GM23338 (cell line): ENCODE results near the gene NLRP10. TPM values are rescaled to one million over a fixed set of nuclear protein-coding genes. Genes with fewer than 3 reads are reported as not detected.

ENCODE experiments used
- ATAC-seq: fragments of 200-7000 bp; cut with Tn5 transposase; 3 replicates; pipeline ENCODE4 v1.9.1; 2020
- DNase-seq: peaks from one replicate; pipeline ENCODE4 v3.0.0-alpha.2; 2015; ENCODE audit warnings: low spot score
- H2AFZ ChIP-seq: fragments of 200-600 bp; sonication (generic); 2 replicates; pipeline ENCODE4 v1.8.0; 2016; ENCODE audit warnings: antibody characterized with exemption, mild to moderate bottlenecking, moderate library complexity
- H3F3A ChIP-seq: fragments of 200-600 bp; sonication (generic); replicated peaks from 2 replicates; pipeline ENCODE4 v1.8.0; 2017; ENCODE audit warnings: antibody characterized with exemption, mixed run types, low read depth
- H3K27ac ChIP-seq: fragments of 200-600 bp; sonication (generic); 2 replicates; pipeline ENCODE4 v1.6.1; 2016; ENCODE audit warnings: low read depth
- H3K27me3 ChIP-seq: fragments of 200-600 bp; sonication (generic); 2 replicates; pipeline ENCODE4 v1.8.0; 2016; ENCODE audit warnings: mild to moderate bottlenecking, mixed run types, moderate library complexity; ENCODE audit not compliant: insufficient read depth
- H3K36me3 ChIP-seq: fragments of 200-600 bp; sonication (generic); 2 replicates; pipeline ENCODE4 v1.8.0; 2016; ENCODE audit warnings: mild to moderate bottlenecking; ENCODE audit not compliant: insufficient read depth
- H3K4me1 ChIP-seq: fragments of 200-600 bp; sonication (generic); 2 replicates; pipeline ENCODE4 v1.8.0; 2016; ENCODE audit warnings: mild to moderate bottlenecking, moderate library complexity; ENCODE audit not compliant: insufficient read depth
- H3K4me2 ChIP-seq: fragments of 200-600 bp; sonication (generic); 2 replicates; pipeline ENCODE4 v1.7.1; 2017; ENCODE audit warnings: mixed run types
- H3K4me3 ChIP-seq: fragments of 200-600 bp; sonication (generic); 2 replicates; pipeline ENCODE4 v1.6.1; 2016; ENCODE audit warnings: mixed run types
- H3K79me2 ChIP-seq: fragments of 200-600 bp; sonication (generic); replicated peaks from 2 replicates; pipeline ENCODE4 v1.8.0; 2017; ENCODE audit warnings: mild to moderate bottlenecking; ENCODE audit not compliant: insufficient read depth
- H3K9me2 ChIP-seq: fragments of 200-600 bp; sonication (generic); 2 replicates; pipeline ENCODE4 v1.8.0; 2017; ENCODE audit not compliant: insufficient read depth
- H4K20me1 ChIP-seq: fragments of 200-600 bp; sonication (generic); replicated peaks from 2 replicates; pipeline ENCODE4 v1.8.0; 2017; ENCODE audit warnings: mild to moderate bottlenecking; ENCODE audit not compliant: insufficient read depth
- H3K27ac Mint-ChIP-seq: 2 replicates; pipeline ENCODE4 v1.8.0; 2020; ENCODE audit warnings: inconsistent platforms, mild to moderate bottlenecking, moderate library complexity, mixed read lengths
- H3K27me3 Mint-ChIP-seq: 3 replicates; pipeline ENCODE4 v1.8.0; 2022; ENCODE audit warnings: low read depth, mild to moderate bottlenecking, moderate library complexity, mixed read lengths, inconsistent platforms; ENCODE audit not compliant: insufficient read depth, poor library complexity
- H3K36me3 Mint-ChIP-seq: 3 replicates; pipeline ENCODE4 v1.8.0; 2021; ENCODE audit warnings: low read depth, mild to moderate bottlenecking, inconsistent platforms, moderate library complexity, mixed read lengths
- H3K4me1 Mint-ChIP-seq: 3 replicates; pipeline ENCODE4 v1.8.0; 2020; ENCODE audit warnings: mild to moderate bottlenecking, inconsistent platforms, mixed read lengths
- H3K4me3 Mint-ChIP-seq: 3 replicates; pipeline ENCODE4 v1.8.0; 2021; ENCODE audit warnings: moderate library complexity, mild to moderate bottlenecking, inconsistent platforms, mixed read lengths
- H3K9me3 Mint-ChIP-seq: 3 replicates; pipeline ENCODE4 v1.8.0; 2020; ENCODE audit warnings: moderate library complexity, mild to moderate bottlenecking, inconsistent platforms, mixed read lengths
- CREB1 ChIP-seq: fragments of 250-450 bp; sonication (Bioruptor Pico); IDR thresholded peaks from 2 replicates; pipeline ENCODE4 v1.5.0; 2020; ENCODE audit warnings: low read depth, mild to moderate bottlenecking, moderate library complexity
- EZH2 ChIP-seq: fragments of 200-600 bp; sonication (generic); IDR thresholded peaks from one replicate; pipeline ENCODE4 v1.8.0; 2017; ENCODE audit warnings: antibody characterized with exemption, mild to moderate bottlenecking, low read depth; ENCODE audit not compliant: unreplicated experiment
- NANOG ChIP-seq: IDR thresholded peaks from 2 replicates; pipeline ENCODE4 v1.6.1; 2016; ENCODE audit warnings: antibody characterized with exemption, borderline replicate concordance
- STAT1 ChIP-seq: IDR thresholded peaks from one replicate; pipeline ENCODE4 v1.6.1; 2016; ENCODE audit warnings: antibody characterized with exemption; ENCODE audit not compliant: unreplicated experiment
- ZNF114 ChIP-seq: fragments of 250-450 bp; sonication (Bioruptor Pico); IDR thresholded peaks from 2 replicates; pipeline ENCODE4 v1.5.0; 2020; ENCODE audit warnings: mild to moderate bottlenecking, moderate library complexity
- ZNF331 ChIP-seq: fragments of 250-450 bp; sonication (Bioruptor Pico); IDR thresholded peaks from 2 replicates; pipeline ENCODE4 v1.5.0; 2020; ENCODE audit warnings: low read depth, mild to moderate bottlenecking, moderate library complexity
- polyA plus RNA-seq: library from polyadenylated mRNA; unstranded; fragments of >200 nt; fragmentation: Nextera tagmentation; extraction: Ambion mirVana; gene quantifications from 2 replicates; pipeline ENCODE4 v1.2.1, GENCODE V29; 2016
- small RNA-seq: library from RNA; depleted of rRNA; stranded (forward); fragments of <200 nt; gene quantifications from one replicate; pipeline ENCODE3, GENCODE V24; 2014; ENCODE audit warnings: low replicate concordance
- total RNA-seq: library from RNA; depleted of rRNA; stranded (reverse); fragments of >200 nt; shearing (Covaris generic); gene quantifications from 2 replicates; pipeline ENCODE4 v1.2.3, GENCODE V29; 2014; rRNA removed
- TF ChIP-seq, protein P1 (sequence below), 2 experiments: fragments of 200-600 bp in 1 of 2; sonication (generic) in 1 of 2; conservative IDR thresholded peaks; 2 replicates each; pipeline versions ENCODE4 v1.5.1 to v1.6.1; 2016 to 2017; ENCODE audit warnings: antibody characterized with exemption in 2 of 2, low read depth in 2 of 2, mild to moderate bottlenecking in 2 of 2, moderate library complexity in 1 of 2
- TF ChIP-seq, protein P2 (sequence below): IDR thresholded peaks from 2 replicates; pipeline ENCODE4 v1.6.1; 2016; ENCODE audit warnings: antibody characterized with exemption

NLRP10 gene
- total and polyA plus RNA-seq, 2 experiments from 2014 or later = 1.1 to 4.3 TPM

DNA sequence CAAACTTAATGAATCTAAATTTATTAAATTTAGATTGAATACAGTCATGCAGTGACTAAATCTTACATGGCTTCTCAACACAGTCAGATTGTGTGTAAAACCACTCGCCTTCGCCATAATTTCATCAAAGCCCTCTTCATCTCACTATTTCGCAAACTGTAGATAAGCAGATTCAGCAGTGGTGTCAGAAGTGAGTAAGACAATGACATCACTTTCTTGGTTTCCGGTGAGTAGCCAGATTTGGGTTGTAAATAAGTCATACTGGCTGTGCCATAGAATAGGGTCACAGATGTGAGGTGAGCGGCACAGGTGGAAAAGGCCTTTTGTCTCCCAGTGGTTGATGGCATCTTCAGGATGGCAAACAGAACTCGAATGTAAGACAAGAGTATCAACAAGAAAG is 37.6 kb downstream of the NLRP10 start (continued):
- TF ChIP-seq, protein P1, sequence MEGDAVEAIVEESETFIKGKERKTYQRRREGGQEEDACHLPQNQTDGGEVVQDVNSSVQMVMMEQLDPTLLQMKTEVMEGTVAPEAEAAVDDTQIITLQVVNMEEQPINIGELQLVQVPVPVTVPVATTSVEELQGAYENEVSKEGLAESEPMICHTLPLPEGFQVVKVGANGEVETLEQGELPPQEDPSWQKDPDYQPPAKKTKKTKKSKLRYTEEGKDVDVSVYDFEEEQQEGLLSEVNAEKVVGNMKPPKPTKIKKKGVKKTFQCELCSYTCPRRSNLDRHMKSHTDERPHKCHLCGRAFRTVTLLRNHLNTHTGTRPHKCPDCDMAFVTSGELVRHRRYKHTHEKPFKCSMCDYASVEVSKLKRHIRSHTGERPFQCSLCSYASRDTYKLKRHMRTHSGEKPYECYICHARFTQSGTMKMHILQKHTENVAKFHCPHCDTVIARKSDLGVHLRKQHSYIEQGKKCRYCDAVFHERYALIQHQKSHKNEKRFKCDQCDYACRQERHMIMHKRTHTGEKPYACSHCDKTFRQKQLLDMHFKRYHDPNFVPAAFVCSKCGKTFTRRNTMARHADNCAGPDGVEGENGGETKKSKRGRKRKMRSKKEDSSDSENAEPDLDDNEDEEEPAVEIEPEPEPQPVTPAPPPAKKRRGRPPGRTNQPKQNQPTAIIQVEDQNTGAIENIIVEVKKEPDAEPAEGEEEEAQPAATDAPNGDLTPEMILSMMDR (conservative IDR thresholded peaks at IDR 0.05; ENCODE audit: low read depth in 2 of 2) = no peak
- TF ChIP-seq ZNF114 (CRISPR knock-in tag) (no peak), CREB1 (no peak)
- TF ChIP-seq, protein P2, sequence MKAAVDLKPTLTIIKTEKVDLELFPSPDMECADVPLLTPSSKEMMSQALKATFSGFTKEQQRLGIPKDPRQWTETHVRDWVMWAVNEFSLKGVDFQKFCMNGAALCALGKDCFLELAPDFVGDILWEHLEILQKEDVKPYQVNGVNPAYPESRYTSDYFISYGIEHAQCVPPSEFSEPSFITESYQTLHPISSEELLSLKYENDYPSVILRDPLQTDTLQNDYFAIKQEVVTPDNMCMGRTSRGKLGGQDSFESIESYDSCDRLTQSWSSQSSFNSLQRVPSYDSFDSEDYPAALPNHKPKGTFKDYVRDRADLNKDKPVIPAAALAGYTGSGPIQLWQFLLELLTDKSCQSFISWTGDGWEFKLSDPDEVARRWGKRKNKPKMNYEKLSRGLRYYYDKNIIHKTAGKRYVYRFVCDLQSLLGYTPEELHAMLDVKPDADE = no peak

DNA sequence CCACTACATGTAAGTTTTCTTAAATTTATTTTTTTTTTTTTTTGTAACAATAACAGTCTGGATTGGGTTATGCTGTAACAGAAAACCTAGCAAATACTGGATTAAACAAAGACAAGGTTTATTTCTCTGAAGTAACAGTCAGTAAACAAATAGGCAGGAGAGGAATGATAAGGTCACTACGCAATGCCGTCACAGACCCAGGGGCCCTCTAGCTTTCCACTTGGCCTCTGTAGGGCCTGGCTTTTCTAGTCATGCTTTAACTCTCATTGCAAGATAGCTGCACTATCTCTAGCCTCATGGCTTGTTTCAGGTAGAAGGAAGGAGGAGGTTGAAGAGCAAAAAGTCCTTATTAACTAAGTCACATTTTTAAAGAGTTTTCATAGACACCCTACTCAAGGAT is 40.7 kb downstream of the NLRP10 start:
- Histone ChIP-seq H3K9me2 (0 out of 2 replicates have a peak, but pooled peaks cover 4% of the 10 kb centered on the region), H3K27me3 (no peaks in the 10 kb centered on the region), H3F3A (no peaks in the 10 kb centered on the region), H3K4me1 (no peaks in the 10 kb centered on the region), H3K79me2 (no peaks in the 10 kb centered on the region), H4K20me1 (no peaks in the 10 kb centered on the region), H3K4me2 (no peak overlapping the region), H3K27ac (no peak overlapping the region), H2AFZ (no peak overlapping the region), H3K4me3 (no peak overlapping the region), H3K36me3 (peaks cover 13% of the 10 kb centered on the region)
- Mint-ChIP-seq H3K27ac (no peak overlapping the region), H3K4me3 (no peak overlapping the region), H3K27me3 (no peaks in the 10 kb centered on the region), H3K36me3 (peaks cover 6% of the 10 kb centered on the region; the same call in 2 of the 3 replicates), H3K4me1 (no peaks in the 10 kb centered on the region), H3K9me3 (peaks cover 9% of the 10 kb centered on the region)
- TF ChIP-seq NANOG (no peak), EZH2 (no peak), ZNF331 (CRISPR knock-in tag) (no peak), CREB1 (no peak), ZNF114 (CRISPR knock-in tag) (no peak)
- no peak for DNase-seq
- ATAC-seq = no peak

DNA sequence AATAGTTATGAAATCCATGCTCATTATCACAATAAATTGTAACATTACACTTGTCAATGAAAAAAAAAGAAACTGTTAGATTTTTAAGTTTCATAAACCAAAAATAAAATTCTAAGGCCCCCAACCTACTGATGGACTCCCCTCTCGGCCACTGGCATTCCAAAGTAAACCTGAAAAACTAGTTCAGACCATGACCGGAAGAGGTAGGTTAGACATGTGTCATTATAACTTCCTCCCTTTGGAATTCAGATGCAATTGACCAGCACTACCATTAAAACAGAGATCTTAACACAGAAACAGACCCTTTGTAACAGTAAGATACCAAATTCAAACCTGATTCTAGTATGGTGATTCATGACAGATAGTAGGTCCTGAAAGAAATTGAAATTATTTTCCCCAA is 47.1 kb downstream of the NLRP10 start:
- H4K20me1 ChIP-seq = no peaks in the 10 kb centered on the region
- H3K4me3 ChIP-seq = no peak overlapping the region
- no peak overlapping the region for H2AFZ ChIP-seq
- no peak overlapping the region for H3K27ac ChIP-seq
- Mint-ChIP-seq H3K9me3 (peaks cover 32% of the 10 kb centered on the region), H3K4me1 (no peaks in the 10 kb centered on the region; the same call in 2 of the 3 replicates), H3K4me3 (no peak overlapping the region), H3K36me3 (peaks cover 30% of the 10 kb centered on the region), H3K27me3 (peaks cover 14% of the 10 kb centered on the region), H3K27ac (no peak overlapping the region)
- H3K4me2 ChIP-seq = no peak overlapping the region
- no peaks in the 10 kb centered on the region for H3K9me2 ChIP-seq
- no peaks in the 10 kb centered on the region for H3K79me2 ChIP-seq
- no peak for DNase-seq
- no peaks in the 10 kb centered on the region for H3K27me3 ChIP-seq
- TF ChIP-seq, protein P2 = no peak
- TF ChIP-seq STAT1 (no peak), EZH2 (no peak)
- no peak for ATAC-seq
- H3F3A ChIP-seq = no peaks in the 10 kb centered on the region
- no peaks in the 10 kb centered on the region for H3K4me1 ChIP-seq
- H3K36me3 ChIP-seq = peaks cover 4% of the 10 kb centered on the region

Small RNAs within 50 kb of the gene (small RNA-seq; reads per million reads assigned to genes)
- gene COX6CP5 = not detected

Other genes with a start within 250 kb of the NLRP10 start
- gene OR5P2, start 168.5 kb downstream of the NLRP10 start, total RNA-seq = 1.3 and 1.5 TPM in 2 replicates
- gene OR5P2, start 168.5 kb downstream of the NLRP10 start, polyA plus RNA-seq = not detected in 2 replicates
- 0.58 and 3.5 TPM in 2 replicates for gene OR5P3, start 134.6 kb downstream of the NLRP10 start, total RNA-seq
- not detected in 2 replicates for gene OR5P3, start 134.6 kb downstream of the NLRP10 start, polyA plus RNA-seq
- gene OR10A6, start 34.2 kb downstream of the NLRP10 start, total RNA-seq = not detected in 2 replicates
- gene OR10A6, start 34.2 kb downstream of the NLRP10 start, polyA plus RNA-seq = 0.09 and 0.23 TPM in 2 replicates
- 0.14 TPM in 1 of 2 replicates, not detected in the other for gene OR10A3, start 23.7 kb downstream of the NLRP10 start, total RNA-seq
- gene OR10A3, start 23.7 kb downstream of the NLRP10 start, polyA plus RNA-seq = 0.28 and 0.52 TPM in 2 replicates
- gene EIF3F, start 21.9 kb upstream of the NLRP10 start, total RNA-seq = 351 and 555 TPM in 2 replicates
- 235 and 237 TPM in 2 replicates for gene EIF3F, start 21.9 kb upstream of the NLRP10 start, polyA plus RNA-seq
- 23.7 and 30.4 TPM in 2 replicates for gene TUB, start 115.8 kb upstream of the NLRP10 start, total RNA-seq
- gene TUB, start 115.8 kb upstream of the NLRP10 start, polyA plus RNA-seq = 5.0 and 5.5 TPM in 2 replicates
- gene RIC3, start 203.6 kb upstream of the NLRP10 start, total RNA-seq = 17.8 and 27.4 TPM in 2 replicates
- 21.1 and 21.3 TPM in 2 replicates for gene RIC3, start 203.6 kb upstream of the NLRP10 start, polyA plus RNA-seq